Left lung (tissue), 10 donors: ENCODE data around the gene CLIC3. TPM values are rescaled to one million over a fixed set of nuclear protein-coding genes. Genes with fewer than 3 reads are reported as not detected.

Experiments used
- ATAC-seq: fragments of 200-7000 bp; cut with Tn5 transposase; one replicate; pipeline ENCODE4 v1.9.1; 2020; ENCODE audit warnings: moderate library complexity
- DNase-seq, 4 donors: peaks; one replicate each; pipeline ENCODE4 v3.0.0-alpha.2; 2013 to 2020
- H3K27ac ChIP-seq, 2 donors: fragments of 200-600 bp; sonication (generic) in 1 of 2; one replicate each; pipeline versions ENCODE4 v1.5.0 to v1.8.0; 2020 to 2021
- H3K27me3 ChIP-seq, 2 donors: fragments of 200-600 bp; sonication (generic) in 1 of 2; one replicate each; pipeline versions ENCODE4 v1.5.0 to v1.8.0; 2020 to 2021
- H3K36me3 ChIP-seq, 2 donors: fragments of 200-600 bp; sonication (generic) in 1 of 2; one replicate each; pipeline versions ENCODE4 v1.5.0 to v1.8.0; 2020 to 2021
- H3K4me1 ChIP-seq, 2 donors: fragments of 200-600 bp; one replicate each; pipeline ENCODE4 v1.8.0; 2021
- H3K4me3 ChIP-seq, 2 donors: fragments of 200-600 bp; sonication (generic) in 1 of 2; one replicate each; pipeline versions ENCODE4 v1.5.0 to v1.8.0; 2020 to 2021; ENCODE audit warnings: mild to moderate bottlenecking in 1 of 2
- H3K9me3 ChIP-seq, 2 donors: fragments of 200-600 bp; sonication (generic) in 1 of 2; one replicate each; pipeline versions ENCODE4 v1.5.0 to v1.8.0; 2020 to 2021
- intact Hi-C, 2 donors: fragments of 100-400 bp; cut with DNase I; formaldehyde crosslinking; loops; one replicate each; pipeline versions ENCODE4 v1.11.2 to v1.14.2; 2022
- polyA plus RNA-seq, 6 donors: library from polyadenylated mRNA; unstranded; fragments of 120-200 nt; gene quantifications; one replicate each; pipeline ENCODE4 v1.2.1, GENCODE V29; 2013; ENCODE audit not compliant: insufficient read length in 6 of 6
- total RNA-seq, 2 donors: library from RNA; stranded (reverse); fragmentation: NEBNext Ultra II Directional; extraction: Animal tissue kit (Norgen Biotek cat#: 25700); gene quantifications; one replicate each; pipeline ENCODE4 v1.2.1, GENCODE V29; 2021
- TF ChIP-seq, protein P1 (sequence below), 2 donors: fragments of 200-600 bp; sonication (generic) in 1 of 2; IDR thresholded peaks; one replicate each; pipeline versions ENCODE4 v1.5.0 to v1.8.0; 2021; ENCODE audit warnings: antibody characterized with exemption in 2 of 2
- donor health status: DM: no; HTN: yes; CAD: no.
- donor health status: DM: no; HTN: no; CAD: no.

CLIC3 gene
- total and polyA plus RNA-seq, 8 donors, result 30.7 to 85.4 (median 42.3) TPM

GRCh38 chr9:136955943-136956335 lies 40.4 kb downstream of the CLIC3 start:
- TF ChIP-seq, protein P1, sequence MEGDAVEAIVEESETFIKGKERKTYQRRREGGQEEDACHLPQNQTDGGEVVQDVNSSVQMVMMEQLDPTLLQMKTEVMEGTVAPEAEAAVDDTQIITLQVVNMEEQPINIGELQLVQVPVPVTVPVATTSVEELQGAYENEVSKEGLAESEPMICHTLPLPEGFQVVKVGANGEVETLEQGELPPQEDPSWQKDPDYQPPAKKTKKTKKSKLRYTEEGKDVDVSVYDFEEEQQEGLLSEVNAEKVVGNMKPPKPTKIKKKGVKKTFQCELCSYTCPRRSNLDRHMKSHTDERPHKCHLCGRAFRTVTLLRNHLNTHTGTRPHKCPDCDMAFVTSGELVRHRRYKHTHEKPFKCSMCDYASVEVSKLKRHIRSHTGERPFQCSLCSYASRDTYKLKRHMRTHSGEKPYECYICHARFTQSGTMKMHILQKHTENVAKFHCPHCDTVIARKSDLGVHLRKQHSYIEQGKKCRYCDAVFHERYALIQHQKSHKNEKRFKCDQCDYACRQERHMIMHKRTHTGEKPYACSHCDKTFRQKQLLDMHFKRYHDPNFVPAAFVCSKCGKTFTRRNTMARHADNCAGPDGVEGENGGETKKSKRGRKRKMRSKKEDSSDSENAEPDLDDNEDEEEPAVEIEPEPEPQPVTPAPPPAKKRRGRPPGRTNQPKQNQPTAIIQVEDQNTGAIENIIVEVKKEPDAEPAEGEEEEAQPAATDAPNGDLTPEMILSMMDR (IDR thresholded peaks at IDR 0.05), result no peak
- no peak overlapping the region for H3K27ac ChIP-seq
- no peaks in the 10 kb centered on the region for H3K27me3 ChIP-seq
- intact Hi-C loops, result no loop called here
- no peaks in the 10 kb centered on the region for H3K36me3 ChIP-seq
- no peaks in the 10 kb centered on the region for H3K9me3 ChIP-seq
- peak in 1 of 4 donors; percentile 42 for DNase-seq
- peaks cover 0 to 7% of the 10 kb centered on the region in 2 donors for H3K4me1 ChIP-seq
- H3K4me3 ChIP-seq, result no peak overlapping the region
- ATAC-seq, result no peak

- H3K4me3 ChIP-seq, result no peak overlapping the region
- no peak overlapping the region for H3K27ac ChIP-seq
- peak in 1 of 4 donors; percentile 56 for DNase-seq
- H3K4me1 ChIP-seq, result peaks cover 0 to 13% of the 10 kb centered on the region in 2 donors
- no peaks in the 10 kb centered on the region for H3K9me3 ChIP-seq
- intact Hi-C loops, result no loop called here
- no peaks in the 10 kb centered on the region for H3K36me3 ChIP-seq
- no peak for ATAC-seq
- TF ChIP-seq, protein P1 (IDR thresholded peaks at IDR 0.05), result no peak
- no peaks in the 10 kb centered on the region for H3K27me3 ChIP-seq
These were observed 41.0 kb downstream of the CLIC3 start for GRCh38 chr9:136955202-136955942.

DNA sequence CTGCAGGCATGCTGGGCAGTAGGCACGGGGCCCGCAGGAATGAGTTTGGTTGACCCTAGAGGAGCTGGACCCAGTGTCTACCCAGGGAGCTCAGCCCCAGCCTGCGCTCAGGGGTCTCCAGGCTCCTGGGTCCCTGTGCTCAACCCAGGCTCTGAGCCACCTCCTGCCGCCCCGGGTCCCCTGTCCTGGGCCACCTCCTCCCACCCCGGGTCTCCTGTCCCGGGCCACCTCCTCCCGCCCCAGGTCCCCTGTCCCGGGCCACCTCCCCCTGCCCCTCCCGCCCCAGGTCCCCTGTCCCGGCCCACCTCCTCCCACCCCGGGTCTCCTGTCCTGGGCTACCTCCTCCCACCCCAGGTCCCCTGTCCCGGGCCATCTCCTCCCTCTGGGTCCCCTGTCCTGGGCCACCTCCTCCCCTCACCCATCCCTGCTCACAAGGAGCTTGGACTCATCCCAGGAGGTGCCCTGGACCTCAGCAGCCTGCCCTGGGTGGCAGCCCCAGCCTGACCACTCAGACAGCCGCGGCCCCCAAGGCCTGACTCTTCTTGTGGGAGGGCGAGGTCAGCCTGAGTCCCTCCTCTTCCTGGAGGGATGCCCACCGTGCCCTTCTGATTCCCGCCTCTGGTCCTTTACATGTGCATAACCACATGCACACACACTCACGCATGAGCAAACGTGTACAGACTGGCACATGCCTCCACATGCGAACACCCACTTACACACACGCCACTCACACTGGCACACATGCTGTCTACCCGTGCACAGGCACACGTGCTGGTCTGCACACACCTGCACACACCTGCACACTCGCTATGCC lies 41.9 kb downstream of the CLIC3 start:
- intact Hi-C loops, result no loop called here
- ATAC-seq, result no peak
- TF ChIP-seq, protein P1 (IDR thresholded peaks at IDR 0.05), result no peak

GRCh38 chr9:136953771-136954269 lies 42.5 kb downstream of the CLIC3 start:
- TF ChIP-seq, protein P1 (IDR thresholded peaks at IDR 0.05), result no peak

More for the DNA sequence above, 41.9 kb downstream of the CLIC3 start:
- Histone ChIP-seq H3K9me3 (no peaks in the 10 kb centered on the region), H3K27me3 (no peaks in the 10 kb centered on the region), H3K4me1 (peaks cover under 1 to 14% of the 10 kb centered on the region in 2 donors), H3K27ac (no peak overlapping the region), H3K36me3 (no peaks in the 10 kb centered on the region), H3K4me3 (no peak overlapping the region)
- peak in 1 of 4 donors; percentile 69 for DNase-seq

More at GRCh38 chr9:136953771-136954269, 42.5 kb downstream of the CLIC3 start:
- no peak overlapping the region for H3K27ac ChIP-seq
- no peak overlapping the region for H3K4me3 ChIP-seq
- intact Hi-C loops, result no loop called here
- no peak for ATAC-seq
- no peaks in the 10 kb centered on the region for H3K36me3 ChIP-seq
- peaks cover 7 to 19% of the 10 kb centered on the region in 2 donors for H3K4me1 ChIP-seq
- DNase-seq, result peak in 1 of 4 donors; percentile 73
- no peaks in the 10 kb centered on the region for H3K9me3 ChIP-seq
- no peaks in the 10 kb centered on the region for H3K27me3 ChIP-seq
